NCI-H460 (cell line): ENCODE measurements around the gene SRC. TPM values are rescaled to one million over a fixed set of nuclear protein-coding genes. Genes with fewer than 3 reads are reported as not detected.
"Not testable (repeated sequence)": the region's sequence is repeated elsewhere in the genome, so short reads cannot be mapped to it uniquely, and the experiment has no call there.

Experiments
- DNase-seq: peaks from one replicate; pipeline ENCODE4 v3.0.0-alpha.2; 2016; ENCODE audit warnings: low read depth; ENCODE audit errors: extremely low read depth
- total RNA-seq: library from RNA; depleted of rRNA; stranded (reverse); fragments of >200 nt; shearing (Covaris generic); gene quantifications from 2 replicates; pipeline ENCODE4 v1.2.3, GENCODE V29; 2014

SRC gene
- total RNA-seq, 1 experiment from 2014 or later: 116 TPM

DNA sequence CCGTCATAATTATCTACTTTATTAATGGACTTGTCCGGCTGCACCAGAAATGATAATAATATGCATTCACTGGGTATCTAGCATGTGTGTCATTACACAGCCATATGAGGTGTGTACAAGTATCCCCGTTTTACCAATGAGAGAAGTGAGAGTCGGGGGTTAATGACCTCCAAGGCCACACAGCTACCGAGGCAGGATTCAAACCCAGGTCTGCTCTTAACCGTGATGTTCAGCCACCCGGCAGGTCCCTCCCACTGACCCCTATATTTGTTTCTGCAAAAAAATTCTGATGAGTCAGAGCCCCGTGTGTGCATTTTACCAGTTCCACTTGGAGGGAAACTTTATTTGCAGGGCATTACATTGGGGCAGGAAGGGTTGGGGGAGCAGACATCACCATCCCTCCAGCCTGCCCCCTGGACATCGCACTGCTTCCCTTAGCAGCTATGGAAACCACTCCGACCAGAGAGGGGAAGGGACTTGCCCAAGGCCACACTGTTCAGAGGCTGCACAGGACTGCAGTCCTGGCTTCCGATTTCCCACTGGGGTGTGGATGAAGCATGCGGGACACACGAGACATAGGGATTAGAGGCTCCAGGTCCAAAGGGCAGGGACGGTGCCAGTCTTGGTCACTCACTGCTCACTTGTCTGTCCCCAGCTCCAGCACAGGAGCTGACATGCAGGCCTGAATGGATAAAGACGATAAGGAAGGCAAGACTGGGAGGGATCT lies 10.1 kb upstream of the SRC start:
- DNase-seq: no peak

DNA sequence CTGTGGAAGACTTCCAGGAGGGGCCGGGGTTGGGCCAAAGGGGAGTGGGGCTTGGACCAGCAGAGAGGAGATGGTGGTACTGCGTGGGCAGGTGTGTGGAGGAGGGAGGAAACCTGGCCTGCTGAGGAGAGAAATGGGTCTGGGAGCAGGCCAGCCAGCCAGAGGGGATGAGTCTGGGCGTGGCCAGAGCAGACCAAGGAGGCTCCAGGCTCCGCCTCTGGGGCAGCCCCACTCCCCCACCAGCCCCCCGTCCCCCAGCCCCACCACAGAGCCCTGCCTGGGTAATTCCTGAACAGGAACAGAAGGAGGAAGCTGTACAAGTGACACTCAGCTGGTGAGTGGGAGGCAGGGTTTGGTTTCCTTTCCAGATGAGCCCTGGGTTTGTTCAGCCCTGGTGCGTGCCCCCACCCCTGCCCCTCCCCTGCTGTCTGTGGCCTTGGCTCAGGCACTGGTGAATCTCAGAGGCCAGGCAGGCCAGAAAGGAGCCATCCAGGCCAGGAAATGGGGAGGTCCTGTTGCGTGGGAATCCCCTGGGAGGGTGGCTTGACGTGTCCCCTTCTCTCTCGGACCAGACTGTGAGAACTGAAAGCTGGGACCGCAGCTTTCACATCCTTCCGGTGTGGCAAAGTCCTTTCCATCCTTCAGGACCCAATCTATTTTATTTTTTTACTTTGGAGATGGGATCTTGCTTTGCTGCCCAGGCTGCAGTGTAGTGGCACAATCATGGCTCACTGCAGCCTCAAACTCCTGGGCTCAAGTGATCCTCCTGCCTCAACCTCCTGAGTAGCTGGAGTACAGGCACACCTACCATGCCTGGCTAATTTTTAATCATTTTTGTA lies 9.4 kb upstream of the SRC start:
- DNase-seq: no peak

DNA sequence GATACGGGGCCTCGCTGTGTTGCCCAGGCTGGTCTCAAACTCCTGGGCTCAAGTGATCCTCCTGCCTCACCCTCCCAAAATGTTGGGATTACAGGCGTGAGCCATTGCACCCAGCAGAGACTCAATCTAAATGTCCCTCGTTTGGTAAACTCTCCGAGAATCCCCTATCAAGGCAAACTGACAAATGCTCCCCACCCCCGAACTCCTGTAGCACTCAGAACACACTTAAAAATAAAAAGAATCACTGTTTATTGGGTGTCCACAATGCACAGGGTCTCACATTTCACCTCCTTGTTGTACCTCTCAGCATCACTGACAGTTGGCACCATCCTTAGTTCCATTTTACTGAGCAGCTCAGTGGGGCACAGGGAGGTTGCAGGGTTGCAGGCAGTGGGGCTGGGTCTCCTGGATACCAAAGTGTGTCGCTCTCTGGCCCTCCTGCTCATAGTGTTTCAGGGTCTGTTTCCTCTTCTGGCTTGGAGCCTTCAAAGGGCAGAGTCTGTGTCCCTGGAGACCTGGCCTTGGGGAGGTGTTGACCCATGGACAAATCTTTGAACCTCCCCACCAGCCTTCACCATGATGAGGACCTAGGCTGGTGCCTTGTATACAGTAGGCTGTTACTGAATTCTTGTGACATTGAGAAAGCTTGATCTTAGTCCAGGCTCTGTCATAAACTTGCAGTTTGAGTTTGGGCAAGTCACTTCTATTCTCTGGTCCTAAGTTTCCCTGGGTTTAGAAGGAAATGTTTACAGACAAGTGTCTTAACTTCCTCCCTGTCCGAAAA lies 8.5 kb upstream of the SRC start:
- DNase-seq: no peak

DNA sequence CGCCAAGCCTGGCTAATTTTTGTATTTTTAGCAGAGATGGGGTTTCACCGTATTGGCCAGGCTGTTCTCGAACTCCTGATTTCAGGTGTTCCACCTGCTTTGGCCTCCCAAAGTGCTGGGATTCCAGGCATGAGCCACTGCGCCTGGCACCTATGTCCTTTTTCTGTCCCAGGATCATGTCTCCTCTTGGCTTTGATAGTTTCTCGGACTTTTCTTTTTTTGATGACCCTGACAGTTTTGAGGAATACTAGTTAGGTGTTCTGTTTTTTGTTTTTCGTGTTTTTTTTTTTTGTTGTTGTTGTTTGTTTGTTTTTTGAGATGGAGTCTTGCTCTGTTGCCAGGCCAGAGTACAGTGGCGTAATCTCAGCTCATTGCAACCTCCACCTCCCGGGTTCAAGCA lies 7.6 kb upstream of the SRC start:
- DNase-seq: not testable (repeated sequence)

DNA sequence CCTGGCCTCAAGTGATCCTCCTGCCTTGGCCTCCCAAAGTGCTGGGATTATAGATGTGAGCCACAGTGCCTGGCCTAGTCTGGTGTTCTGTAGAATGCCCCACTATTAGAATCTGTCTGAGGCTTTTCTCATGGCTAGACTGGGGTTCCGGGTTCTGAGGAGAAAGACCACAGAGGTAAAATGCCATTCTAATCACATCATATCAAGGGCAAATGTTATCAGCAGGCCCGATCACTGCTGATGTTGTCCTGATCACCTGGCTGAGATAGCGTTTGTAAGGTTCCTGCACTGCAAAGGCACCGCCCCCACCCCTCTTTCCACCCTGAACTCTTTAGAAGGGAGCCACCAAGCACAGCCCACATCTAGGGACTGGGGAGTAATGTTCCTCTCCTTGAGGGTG lies 6.7 kb upstream of the SRC start:
- no peak for DNase-seq

DNA sequence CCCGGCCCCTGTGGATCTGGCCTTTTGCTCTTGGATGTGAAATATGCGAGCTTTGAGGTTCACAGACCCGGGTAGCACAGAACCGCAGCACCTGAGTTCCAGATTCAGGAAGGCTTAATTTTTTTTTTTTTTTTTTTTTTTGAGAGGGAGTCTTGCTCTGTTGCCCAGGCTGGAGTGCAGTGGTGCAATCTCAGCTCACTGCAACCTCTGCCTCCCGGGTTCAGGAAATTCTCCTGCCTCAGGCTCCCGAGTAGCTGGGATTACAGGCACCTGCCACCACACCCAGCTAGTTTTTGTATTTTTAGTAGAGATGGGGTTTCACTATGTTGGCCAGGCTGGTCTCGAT lies 6.2 kb upstream of the SRC start:
- DNase-seq: not testable (repeated sequence)

DNA sequence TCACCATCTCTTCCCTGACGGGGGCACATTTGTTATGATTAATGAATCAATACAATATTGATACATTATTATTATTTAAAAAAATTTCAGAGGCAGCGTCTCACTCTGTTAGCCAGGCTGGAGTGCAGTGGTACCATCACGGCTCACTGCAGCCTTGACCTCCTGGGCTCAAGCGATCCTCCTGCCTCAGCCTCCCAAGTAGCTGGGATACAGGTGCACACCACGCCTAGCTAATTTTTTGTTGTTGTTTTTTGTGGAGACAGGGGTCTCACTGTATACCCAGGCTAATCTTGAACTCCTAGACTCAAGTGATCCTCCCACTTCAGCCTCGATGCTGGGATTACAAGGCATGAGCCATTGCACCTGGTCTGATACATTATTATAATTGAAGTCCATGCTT lies 4.9 kb upstream of the SRC start:
- no peak for DNase-seq

DNA sequence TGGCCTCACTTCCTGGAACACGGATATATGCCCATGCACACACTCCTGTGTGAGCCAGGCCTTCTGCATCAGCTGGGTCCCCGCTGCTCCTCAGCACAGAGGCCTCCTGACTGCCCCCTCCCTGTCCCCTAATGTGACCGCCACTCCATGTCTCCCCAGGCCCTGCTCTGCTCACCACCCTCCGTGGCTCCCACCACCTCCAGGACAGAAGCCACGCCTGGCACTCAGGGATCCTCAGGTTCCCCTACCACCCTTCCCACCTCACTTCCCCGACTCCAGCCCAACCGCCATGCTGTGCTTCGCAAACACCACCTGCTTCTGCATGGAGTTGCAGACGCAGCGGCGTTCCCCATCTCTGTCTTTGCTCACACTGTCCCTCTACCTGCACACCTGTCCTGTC lies 4.3 kb upstream of the SRC start:
- no peak for DNase-seq

DNA sequence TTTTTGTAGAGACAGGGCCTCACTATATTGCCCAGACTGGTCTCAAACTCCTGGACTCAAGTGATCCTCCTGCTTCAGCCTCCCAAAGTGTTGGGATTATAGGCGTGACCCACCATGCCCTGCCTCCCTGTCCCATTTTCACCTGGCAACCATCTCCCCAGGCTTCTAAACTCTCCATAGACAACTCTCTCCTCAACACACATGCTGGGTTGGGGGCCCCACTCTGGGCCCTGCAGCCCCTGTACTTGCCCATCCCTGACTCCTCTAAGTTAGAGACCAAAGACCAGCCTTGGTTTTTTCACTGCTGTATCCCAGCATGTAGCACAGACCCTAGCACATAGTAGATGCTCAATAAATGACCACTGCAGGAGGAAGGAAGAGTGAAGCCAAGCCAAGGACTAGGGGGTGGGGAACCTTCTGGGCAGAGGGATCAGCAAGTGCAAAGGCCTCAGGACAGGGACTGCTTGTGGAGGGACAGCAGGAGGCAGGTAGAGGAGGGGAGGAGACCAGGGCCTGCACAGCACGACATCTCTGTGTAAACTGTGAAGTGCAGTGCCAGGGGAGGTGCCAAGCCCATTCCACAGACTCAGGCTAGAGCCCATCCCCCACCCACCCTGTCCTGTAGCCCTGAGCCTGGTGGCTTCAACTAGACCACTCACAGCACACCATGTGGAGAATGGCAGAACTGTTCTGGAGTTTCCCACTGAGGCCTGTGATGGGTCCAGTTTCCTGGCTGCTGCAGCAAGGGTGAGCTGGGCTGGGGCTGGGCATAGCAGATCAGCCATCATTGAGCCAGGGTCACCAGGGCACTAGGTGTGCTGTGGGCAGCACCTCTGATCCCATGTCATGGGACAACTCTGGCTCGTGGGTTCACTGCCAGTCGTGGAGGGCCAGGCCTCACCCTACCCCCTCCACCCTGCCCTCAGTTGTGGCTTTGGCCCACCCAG lies 3.4 kb upstream of the SRC start:
- DNase-seq: no peak

DNA sequence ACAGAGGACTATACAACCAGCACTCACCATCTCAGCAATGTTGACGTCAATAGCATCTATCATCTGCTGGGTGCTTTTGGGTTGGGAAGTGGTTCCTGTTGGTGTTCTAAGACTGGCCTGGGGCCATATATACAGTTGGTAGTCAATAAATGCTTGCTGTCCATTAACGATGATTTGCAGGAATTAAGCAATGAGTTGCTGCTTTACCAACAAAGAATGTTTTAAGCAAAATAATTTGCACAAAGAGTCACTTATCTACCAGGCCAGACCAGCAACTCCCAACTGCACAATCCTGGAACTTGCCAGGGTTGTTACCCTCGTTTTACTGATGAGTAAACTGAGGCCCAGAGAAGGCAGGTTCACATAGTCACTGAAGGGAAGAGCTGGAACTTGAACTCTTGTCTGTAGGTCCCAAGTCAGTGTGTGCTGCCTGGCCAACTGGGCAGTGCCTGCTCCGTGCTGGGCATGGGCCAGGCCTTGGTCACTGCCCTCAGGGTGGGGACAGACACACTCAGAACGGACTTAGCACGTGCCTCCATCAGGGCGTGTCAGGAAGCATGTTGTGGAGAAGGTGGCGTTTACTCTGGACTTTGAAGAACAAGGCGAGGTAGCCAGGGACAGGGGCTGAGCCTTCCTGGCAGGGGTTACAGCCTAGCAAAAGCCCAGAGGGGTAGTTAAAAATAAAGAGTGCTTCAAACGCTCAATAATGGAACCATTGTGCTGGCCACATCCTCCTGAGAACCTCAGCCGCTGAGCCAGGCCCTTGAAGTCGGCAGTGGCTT lies 2.5 kb upstream of the SRC start:
- DNase-seq: no peak

DNA sequence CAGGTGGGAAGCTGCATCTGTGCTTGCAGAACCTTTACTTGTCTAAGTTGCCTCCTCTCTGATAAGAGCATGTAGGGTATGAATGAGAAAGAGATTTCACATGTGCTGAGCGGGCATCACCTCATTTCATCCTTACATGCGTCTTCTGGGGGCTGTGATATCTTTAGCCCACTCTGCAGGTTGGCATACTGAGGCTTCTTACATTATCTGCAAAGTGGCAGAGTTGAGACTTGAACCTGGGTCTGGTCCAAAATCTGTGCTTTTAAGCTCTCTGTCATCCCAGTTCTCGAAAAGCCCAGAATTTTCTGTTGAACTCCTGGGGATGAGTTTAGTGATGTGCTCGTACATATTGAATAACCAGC lies 2.0 kb upstream of the SRC start:
- no peak for DNase-seq

DNA sequence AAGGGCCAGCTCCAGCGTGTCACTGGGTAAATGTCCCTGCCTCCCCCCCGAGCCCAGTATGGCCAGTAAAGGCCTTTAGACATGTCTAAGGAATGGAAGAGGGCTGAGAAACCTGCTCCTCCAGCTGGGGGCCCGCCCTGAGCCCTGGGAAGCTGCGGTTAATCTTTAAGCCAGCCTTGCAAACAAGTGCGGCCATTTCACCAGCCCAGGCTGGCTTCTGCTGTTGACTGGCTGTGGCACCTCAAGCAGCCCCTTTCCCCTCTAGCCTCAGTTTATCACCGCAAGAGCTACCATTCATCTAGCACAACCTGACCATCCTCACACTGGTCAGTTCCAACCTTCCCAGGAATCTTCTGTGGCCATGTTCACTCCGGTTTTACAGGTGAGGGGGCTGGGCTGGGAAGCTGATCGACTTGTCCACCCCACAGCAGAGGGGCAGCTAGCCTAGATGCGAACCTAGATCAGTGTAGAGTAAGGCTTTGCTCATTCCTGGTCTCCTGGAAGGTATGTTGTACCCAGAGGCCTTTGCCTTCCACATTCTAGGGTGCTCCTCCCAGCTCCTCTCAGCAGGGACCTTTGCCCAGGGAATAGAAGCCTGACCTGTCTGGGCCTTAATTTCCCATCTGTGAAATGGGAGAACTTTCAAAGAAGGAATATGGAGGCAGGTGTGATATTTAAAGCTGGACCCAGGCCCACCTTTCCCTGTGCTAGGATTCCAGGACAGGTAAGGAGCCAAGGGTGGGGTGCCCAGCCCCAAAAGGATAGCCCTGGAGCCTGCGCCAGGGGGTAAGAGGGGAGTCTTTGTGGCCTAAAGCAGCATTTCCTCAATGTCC lies 1.2 kb upstream of the SRC start:
- DNase-seq: no peak

DNA sequence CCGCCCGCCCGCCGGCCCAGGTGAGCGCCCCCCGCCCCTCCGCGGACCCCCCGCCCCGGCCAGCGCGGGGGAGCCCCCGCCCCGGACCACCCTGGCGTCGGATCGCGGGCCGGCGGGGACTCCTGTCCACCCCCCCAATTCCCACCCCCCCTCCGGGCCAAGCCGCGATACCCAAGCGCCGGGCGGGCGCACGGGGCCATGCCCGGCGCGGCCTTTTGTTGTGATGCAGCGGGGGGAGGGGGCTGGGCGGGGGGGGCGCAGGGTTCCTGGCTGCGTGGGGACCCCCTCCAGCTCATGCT lies 245 bp downstream of the SRC start:
- DNase-seq: no peak

DNA sequence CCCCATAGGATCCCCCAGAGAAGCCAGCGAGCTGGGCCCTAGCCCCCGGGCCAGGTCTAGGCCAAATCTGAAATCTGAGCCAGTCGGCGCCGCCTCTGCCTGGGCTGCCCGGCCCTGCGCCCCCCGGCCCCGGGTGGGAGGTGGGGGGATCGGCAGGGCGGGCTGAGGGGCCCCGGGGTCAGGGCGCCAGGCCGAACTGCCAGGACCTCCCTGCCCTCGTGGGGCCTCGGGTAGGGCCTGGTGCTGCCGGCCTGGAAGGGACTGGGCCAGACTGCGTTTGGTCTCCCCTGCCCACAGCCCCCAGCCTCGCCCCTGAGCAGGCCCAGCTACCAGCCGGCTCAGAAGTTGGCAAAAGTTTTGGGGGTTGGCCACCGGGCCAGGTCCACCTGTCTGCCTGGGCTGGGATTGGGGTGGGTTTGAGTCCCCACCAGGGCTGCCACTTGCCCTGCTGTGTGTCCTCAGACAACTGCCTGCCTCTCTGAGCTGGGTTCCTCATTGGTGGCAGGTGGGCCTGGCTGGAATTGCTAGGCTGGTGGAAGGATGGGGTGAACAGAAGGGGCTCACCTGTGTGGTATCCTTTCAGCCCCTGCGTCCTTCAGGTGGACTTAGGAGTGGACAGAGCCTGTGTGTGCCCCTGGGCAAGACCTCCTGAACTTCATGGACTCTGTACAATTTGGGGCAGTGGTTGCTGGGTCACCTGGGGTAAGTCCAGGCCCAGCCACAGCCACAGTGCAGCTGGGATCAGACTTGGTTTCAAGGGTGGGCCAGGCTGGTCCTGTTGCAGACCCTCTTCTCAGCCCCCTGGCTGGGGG lies 801 bp downstream of the SRC start:
- no peak for DNase-seq

DNA sequence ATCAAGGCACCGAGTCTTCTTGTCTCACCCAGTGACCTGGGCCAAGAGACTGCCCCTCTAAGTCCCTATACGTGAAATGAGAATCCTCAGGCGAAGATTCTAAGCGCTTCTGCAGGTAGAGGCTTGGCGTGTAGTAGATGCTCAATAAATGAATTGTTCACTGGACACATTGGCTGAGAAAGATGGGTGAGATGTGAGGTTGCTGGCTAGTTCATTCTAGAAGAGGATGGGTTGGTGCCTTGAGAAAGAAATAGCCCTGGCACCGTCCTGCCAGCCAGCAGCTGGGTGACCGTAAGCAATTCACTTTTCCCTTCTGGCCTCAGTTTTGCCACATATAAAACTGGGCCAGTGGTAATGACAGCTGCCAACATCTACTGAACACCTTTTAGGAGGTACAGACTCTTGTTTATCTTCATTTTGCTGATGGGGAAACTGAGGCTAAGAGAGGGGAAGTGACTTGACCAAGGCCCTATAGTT lies 1.4 kb downstream of the SRC start:
- DNase-seq: no peak

DNA sequence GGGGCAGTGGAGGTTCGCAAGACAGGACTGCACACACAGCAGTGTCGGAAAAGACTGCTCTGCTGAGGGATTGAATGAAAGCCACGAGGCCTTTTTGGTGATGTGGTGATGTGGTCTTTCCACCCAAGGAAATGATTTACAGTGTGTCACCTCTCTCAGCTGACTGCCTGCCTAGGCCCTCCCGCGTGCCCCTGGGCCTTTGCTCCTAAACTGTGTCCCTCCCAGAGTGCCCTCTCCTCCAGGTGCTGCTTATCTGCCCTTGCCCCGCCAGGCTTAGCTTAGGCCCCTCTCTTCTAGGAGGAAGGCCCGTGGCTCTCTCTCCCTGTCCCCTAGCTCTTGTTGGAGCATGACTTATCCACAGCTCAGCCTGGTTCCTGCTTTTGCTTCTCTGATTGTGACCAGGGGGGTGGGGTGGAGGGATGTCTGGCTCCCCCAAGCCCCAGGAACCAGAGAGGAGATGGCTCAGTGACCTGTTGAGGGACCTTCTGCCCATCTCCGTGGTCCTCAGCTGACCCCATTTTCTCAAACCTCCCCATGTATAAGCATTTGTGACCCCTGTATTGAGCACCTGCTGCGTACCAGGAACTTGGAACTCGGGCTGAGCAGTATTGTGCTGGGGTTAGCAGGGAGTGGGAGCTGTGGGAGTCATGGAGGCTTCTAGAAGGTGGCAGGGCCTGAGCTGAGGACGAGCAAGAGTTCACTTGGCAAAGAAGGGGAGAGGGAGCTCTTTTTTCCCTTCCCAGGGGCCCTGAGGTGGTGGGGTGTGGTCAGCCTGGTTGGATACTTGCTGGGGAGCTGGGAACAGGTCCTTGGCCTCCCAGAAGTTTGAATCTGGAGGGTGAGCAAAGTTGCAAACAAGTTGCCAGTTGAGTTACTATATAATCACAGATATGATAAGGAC lies 2.2 kb downstream of the SRC start:
- no peak for DNase-seq
